ENCODE measurements around the gene KRT6C. TPM values are rescaled to one million over a fixed set of nuclear protein-coding genes. Genes with fewer than 3 reads are reported as not detected.

KRT6C gene
- 10 to 100 TPM in 1 of 4 donors, not detected in 3; 23.9 TPM for total RNA-seq

DNA sequence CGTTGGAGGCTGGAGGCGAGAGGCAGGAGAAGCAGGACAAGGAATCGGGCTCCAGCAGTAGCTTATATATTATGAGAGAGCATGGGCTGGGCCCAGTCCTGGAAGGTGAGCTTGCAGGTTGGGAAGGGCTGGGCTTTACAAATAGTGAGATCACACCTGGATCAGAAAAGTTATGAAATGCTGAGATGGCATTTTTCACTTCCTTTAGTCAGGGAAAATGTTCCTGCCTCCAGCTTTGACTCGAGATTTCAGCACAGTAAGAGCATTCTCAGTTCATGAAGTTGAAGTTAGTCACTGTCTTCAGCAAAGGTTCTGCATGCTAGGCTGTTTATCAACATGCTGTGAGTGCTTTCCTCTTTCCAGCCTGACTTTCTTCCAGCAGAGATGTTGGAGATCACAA lies at the start of gene KRT6C:
Gene KRT6C (minus strand): TSS at position 38 of the 400 bp plus-strand sequence. CDS start 68 bp downstream, outside the sequence.
- in situ Hi-C loops (cut with MboI; ENCODE audit: low pct_ligation_motif_present in 1 of 4, low pct_unique_long_range_greater_than_20kb in 1 of 4, low sequenced_read_pairs in 3 of 4) (no loop called here), intact Hi-C loops (cut with DNase I; ENCODE audit: low total_unique reads) (no loop called here)
- WGBS, 2 donors (ENCODE audit: low coverage in 1 of 2) = 17 to 55% methylated on average over 1 to 4 of the region's 4 CpGs
- no peak within 1 kb of the TSS for H3K4me3 ChIP-seq
- DNase-seq = no peak
- TF ChIP-seq EP300 (IDR thresholded peaks at IDR 0.05; ENCODE audit: low read depth) (no peak), POLR2A (IDR thresholded peaks at IDR 0.05) (no peak), POLR2AphosphoS5 (IDR thresholded peaks at IDR 0.05) (no peak), CTCF (IDR thresholded peaks at IDR 0.05) (no peak)
- no peak within 1 kb of the TSS for H3K27ac ChIP-seq
- H3K27me3 ChIP-seq = no peaks in the 10 kb centered on the region
- no peaks in the 10 kb centered on the region for H3K4me1 ChIP-seq
- H3K9me3 ChIP-seq = no peaks in the 10 kb centered on the region
- no peaks in the 10 kb centered on the region for H3K36me3 ChIP-seq

DNA sequence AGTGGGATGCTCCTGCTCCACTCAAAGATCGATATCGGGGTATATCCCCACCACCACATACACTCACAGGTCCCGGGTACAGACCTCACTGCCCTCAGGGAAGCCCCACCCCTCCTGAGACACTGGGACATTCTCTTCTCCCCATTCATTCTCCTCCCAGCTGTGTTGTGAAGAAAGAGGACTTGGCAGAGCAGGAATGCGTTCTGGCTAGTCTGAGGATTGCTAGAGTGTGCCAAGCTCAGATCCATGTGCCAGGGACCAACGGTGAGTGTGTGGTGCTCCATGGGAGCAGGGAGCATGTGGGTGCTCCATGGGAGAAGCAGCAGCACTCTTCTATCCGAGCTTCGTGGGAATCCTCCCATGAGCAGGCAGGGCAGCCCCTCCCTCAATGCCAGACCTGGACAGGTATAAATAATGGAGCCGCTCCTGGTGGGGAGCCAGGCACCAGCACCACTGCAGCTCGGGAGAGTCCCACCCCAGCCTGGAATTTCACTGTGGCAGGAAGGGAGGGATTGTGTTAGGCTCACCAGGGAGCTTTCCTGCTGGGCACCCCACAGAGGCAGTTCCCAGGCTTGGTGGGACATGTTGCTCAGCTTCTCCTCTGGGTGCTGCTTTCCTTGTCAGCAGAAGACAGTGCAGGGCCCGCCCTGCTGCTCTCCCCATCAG lies 48.9 kb upstream of the KRT6C start:
- DNase-seq = no peak
- Histone ChIP-seq H3K27me3 (no peaks in the 10 kb centered on the region), H3K4me3 (no peak overlapping the region), H3K36me3 (no peaks in the 10 kb centered on the region), H3K9me3 (no peaks in the 10 kb centered on the region), H3K4me1 (no peaks in the 10 kb centered on the region), H3K27ac (no peak overlapping the region)
- in situ Hi-C loops (cut with MboI; ENCODE audit: low pct_ligation_motif_present in 1 of 4, low pct_unique_long_range_greater_than_20kb in 1 of 4, low sequenced_read_pairs in 3 of 4) (no loop called here), intact Hi-C loops (cut with DNase I; ENCODE audit: low total_unique reads) (no loop called here)
- TF ChIP-seq POLR2AphosphoS5 (IDR thresholded peaks at IDR 0.05) = no peak
- no peak for TF ChIP-seq CTCF (IDR thresholded peaks at IDR 0.05)
- TF ChIP-seq EP300 (IDR thresholded peaks at IDR 0.05; ENCODE audit: low read depth) = no peak
- no peak for TF ChIP-seq POLR2A (IDR thresholded peaks at IDR 0.05)
- WGBS, 2 donors (ENCODE audit: low coverage in 1 of 2) = 30 to 63% methylated on average over 2 to 10 of the region's 10 CpGs

DNA sequence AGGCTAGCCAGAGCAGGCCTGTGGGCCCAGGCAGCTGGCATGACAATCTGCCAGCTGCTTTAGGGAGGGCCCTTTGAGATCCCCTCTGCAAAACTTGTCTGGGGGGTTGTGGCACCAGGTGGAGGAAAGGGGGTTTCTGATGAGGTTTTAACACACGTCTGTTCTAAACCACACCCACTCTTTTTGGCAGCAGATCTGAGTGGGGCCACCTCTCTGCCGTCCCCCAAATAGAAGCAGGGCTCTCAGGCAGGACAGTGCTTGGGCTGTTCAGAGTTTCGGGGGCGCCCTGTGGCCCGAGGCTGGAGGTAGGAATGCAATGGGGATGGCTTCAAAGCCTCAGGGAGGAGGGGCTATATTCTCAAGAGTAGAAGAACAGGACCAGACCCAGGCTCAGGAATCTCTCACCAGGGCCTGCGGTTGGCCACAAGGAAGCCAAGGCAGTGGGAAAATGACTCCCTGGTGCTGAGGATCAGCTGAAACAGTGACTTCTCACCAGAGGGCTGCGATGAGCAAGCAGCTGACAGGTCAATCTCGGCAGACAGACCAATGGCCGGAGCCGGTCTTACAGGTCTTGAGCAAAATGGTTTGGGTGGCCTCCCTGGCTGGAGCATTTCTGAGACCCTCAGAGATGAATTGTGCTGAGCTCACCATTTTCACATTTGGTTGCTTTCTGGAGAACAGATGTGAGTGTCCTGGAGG lies 48.1 kb upstream of the KRT6C start:
- no peak for DNase-seq
- intact Hi-C loops (cut with DNase I; ENCODE audit: low total_unique reads) (no loop called here), in situ Hi-C loops (cut with MboI; ENCODE audit: low pct_ligation_motif_present in 1 of 4, low pct_unique_long_range_greater_than_20kb in 1 of 4, low sequenced_read_pairs in 3 of 4) (no loop called here)
- Histone ChIP-seq H3K27me3 (no peaks in the 10 kb centered on the region), H3K4me3 (no peak overlapping the region), H3K9me3 (no peaks in the 10 kb centered on the region), H3K36me3 (no peaks in the 10 kb centered on the region), H3K27ac (no peak overlapping the region), H3K4me1 (no peaks in the 10 kb centered on the region)
- WGBS, 2 donors (ENCODE audit: low coverage in 1 of 2) = 78% methylated on average over 10 of the region's 10 CpGs; no CpG with 5 or more reads in 1 of the 2 donors
- TF ChIP-seq EP300 (IDR thresholded peaks at IDR 0.05; ENCODE audit: low read depth) = no peak
- no peak for TF ChIP-seq POLR2A (IDR thresholded peaks at IDR 0.05)
- TF ChIP-seq CTCF (IDR thresholded peaks at IDR 0.05) = no peak
- no peak for TF ChIP-seq POLR2AphosphoS5 (IDR thresholded peaks at IDR 0.05)

DNA sequence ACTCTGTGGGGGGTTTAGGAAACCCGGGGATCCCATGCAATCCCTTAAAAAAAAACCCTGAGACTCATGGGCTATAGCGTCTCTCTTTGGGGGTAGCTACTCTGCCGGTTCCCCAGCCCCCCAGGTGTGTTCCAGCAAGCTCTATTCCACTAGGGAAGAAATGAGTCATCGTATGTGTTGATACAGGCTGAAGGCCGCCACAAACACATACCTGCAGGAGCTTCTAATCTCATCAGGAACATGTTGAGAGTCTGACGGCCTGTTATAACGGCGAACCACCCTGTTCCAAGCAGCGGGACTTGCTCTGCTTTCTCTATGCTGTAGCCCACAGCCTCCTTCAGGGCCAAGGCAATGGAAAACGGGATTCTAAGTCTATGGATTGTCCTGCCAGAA lies 47.6 kb upstream of the KRT6C start:
- H3K4me1 ChIP-seq = no peaks in the 10 kb centered on the region
- no peak overlapping the region for H3K4me3 ChIP-seq
- H3K9me3 ChIP-seq = no peaks in the 10 kb centered on the region
- no peak overlapping the region for H3K27ac ChIP-seq
- intact Hi-C loops (cut with DNase I; ENCODE audit: low total_unique reads) = no loop called here
- 61% methylated on average over 10 of the region's 10 CpGs; no CpG with 5 or more reads in 1 of the 2 donors for WGBS, 2 donors (ENCODE audit: low coverage in 1 of 2)
- H3K27me3 ChIP-seq = no peaks in the 10 kb centered on the region
- H3K36me3 ChIP-seq = no peaks in the 10 kb centered on the region
- DNase-seq = no peak
- TF ChIP-seq POLR2AphosphoS5 (IDR thresholded peaks at IDR 0.05) (no peak), POLR2A (IDR thresholded peaks at IDR 0.05) (no peak), EP300 (IDR thresholded peaks at IDR 0.05; ENCODE audit: low read depth) (no peak), CTCF (IDR thresholded peaks at IDR 0.05) (no peak)
- in situ Hi-C loops (cut with MboI; ENCODE audit: low pct_ligation_motif_present in 1 of 4, low pct_unique_long_range_greater_than_20kb in 1 of 4, low sequenced_read_pairs in 3 of 4) = no loop called here

All from transverse colon (tissue), 4 donors.